ENCODE data around the gene SMARCA2. TPM values are rescaled to one million over a fixed set of nuclear protein-coding genes. Genes with fewer than 3 reads are reported as not detected.

The SMARCA2 gene
- total RNA-seq, 2 donors from 2014 or later: 118 to 177 TPM

DNA sequence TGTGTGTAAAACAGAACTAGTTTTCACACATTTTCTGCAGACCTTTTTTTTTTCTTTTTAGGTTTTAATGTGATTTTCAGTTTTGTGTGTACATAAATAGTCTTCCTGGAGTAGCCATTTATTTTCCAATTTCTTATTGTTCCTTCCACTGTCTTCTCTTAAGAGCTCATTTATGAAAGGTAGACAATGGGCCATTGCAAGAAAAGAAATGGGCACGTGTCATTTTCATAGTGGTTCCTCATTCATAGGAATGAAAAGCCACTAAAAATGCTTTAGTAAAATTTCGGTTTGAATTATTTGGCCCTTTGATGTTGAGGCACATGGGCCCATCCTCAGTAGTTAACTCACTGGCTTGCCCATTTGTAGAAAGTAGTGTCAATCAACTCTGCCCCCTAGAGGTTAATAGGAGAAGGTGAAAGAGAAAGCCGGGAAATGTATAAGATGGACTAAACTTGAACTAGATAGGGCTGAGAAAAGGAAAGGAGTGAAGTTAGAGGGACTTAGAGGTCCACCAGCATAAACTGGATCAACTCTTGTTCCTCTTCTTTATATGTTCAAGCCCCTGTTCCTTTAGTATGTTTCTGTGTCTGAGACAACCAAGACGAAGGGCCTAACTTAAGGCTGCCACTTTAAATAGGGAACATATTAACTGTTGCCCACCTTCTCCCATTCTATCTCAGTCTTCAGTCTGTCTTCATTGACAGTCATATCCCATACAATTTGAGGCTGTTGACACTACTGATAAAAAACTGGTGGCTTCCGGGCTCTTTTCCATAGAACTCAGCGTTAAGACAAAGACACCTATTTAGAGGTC is 72.6 kb downstream of the SMARCA2 start:
- ATAC-seq (ENCODE audit: insufficient number of reproducible peaks, low FRiP score, low read depth): no peak
- no peak overlapping the region for H3K4me3 ChIP-seq

DNA sequence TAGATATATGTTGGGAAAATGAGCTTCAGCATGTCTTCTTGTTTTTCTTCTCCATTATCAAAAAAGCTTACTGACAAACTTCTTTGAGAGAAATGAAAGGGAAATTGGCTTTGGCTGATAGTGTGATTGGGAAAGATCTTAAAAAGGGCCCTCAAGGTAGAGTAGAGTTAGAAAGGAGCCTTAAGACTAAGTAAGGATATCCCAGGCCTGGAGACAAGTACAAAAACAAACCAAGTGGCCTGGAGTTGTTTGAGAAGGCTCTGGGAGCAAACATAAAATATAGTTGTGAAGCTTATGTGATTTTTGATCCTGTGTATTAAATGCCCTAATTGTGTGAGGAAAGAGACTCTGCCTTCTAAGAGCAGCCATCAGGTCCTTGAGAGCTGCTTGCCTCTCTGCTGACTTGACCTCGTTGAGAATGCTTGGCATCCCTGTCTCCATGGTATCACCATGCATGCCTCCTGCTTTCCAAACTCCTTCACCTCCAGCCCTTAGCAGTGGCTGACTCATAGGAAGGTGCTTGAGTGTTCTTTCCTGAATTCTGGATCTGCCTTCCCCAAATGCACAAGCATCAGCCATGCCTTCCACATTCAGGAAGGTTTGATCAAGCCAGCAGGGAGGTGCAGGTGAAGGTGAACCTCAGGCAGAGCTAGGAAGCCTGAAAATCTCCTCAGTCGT is 78.9 kb downstream of the SMARCA2 start:
- H3K4me1 ChIP-seq (ENCODE audit: control insufficient read depth in 1 of 2, low read depth in 2 of 2): peaks cover 4 to 12% of the 10 kb centered on the region in 2 donors
- DNase-seq (ENCODE audit: low spot score) (peak; percentile 3), ATAC-seq (ENCODE audit: insufficient number of reproducible peaks, low FRiP score, low read depth) (no peak)
- TF ChIP-seq, protein P1, sequence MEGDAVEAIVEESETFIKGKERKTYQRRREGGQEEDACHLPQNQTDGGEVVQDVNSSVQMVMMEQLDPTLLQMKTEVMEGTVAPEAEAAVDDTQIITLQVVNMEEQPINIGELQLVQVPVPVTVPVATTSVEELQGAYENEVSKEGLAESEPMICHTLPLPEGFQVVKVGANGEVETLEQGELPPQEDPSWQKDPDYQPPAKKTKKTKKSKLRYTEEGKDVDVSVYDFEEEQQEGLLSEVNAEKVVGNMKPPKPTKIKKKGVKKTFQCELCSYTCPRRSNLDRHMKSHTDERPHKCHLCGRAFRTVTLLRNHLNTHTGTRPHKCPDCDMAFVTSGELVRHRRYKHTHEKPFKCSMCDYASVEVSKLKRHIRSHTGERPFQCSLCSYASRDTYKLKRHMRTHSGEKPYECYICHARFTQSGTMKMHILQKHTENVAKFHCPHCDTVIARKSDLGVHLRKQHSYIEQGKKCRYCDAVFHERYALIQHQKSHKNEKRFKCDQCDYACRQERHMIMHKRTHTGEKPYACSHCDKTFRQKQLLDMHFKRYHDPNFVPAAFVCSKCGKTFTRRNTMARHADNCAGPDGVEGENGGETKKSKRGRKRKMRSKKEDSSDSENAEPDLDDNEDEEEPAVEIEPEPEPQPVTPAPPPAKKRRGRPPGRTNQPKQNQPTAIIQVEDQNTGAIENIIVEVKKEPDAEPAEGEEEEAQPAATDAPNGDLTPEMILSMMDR (IDR thresholded peaks at IDR 0.05): no peak
- H3K9me3 ChIP-seq: no peaks in the 10 kb centered on the region
- H3K36me3 ChIP-seq: peaks cover 23% of the 10 kb centered on the region
- H3K27ac ChIP-seq: no peak overlapping the region
- no peak overlapping the region for H3K4me3 ChIP-seq
- H3K27me3 ChIP-seq (replicated peaks; ENCODE audit: insufficient read depth): no peaks in the 10 kb centered on the region

More for the DNA sequence above, 72.6 kb downstream of the SMARCA2 start:
- Histone ChIP-seq H3K27me3 (replicated peaks; ENCODE audit: insufficient read depth) (no peaks in the 10 kb centered on the region), H3K27ac (no peak overlapping the region), H3K4me1 (ENCODE audit: control insufficient read depth in 1 of 2, low read depth in 2 of 2) (peaks cover 9 to 20% of the 10 kb centered on the region in 2 donors), H3K36me3 (peaks cover 5% of the 10 kb centered on the region), H3K9me3 (no peaks in the 10 kb centered on the region)
- TF ChIP-seq, protein P1 (IDR thresholded peaks at IDR 0.05): peak; percentile 39
- DNase-seq (ENCODE audit: low spot score): no peak

DNA sequence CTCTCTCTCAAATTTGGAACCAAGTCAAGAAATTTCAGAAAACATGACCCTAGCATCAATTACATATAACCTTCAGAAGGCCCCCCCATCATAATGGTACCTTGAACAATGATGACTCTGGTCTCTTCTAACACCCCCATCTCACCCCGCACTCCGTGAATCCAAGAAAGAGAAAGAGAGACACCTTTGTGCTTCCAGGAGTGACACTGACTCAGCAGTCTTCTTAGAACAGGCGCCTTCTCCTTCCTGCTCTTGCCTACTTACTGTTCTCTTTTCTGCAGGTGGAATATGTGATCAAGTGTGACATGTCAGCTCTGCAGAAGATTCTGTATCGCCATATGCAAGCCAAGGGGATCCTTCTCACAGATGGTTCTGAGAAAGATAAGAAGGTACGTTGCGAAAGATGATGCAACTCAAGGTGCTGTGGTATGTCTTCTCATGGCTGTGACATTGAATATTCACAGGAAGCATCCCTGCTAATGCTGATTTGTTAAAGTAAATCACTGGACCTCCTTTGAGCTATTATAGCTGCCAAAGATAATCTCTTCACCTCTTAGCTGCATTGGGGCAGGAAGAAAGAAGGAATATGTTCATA is 81.3 kb downstream of the SMARCA2 start:
- H3K4me1 ChIP-seq (ENCODE audit: control insufficient read depth in 1 of 2, low read depth in 2 of 2): peaks cover 4 to 12% of the 10 kb centered on the region in 2 donors
- H3K27ac ChIP-seq: no peak overlapping the region
- no peak overlapping the region for H3K4me3 ChIP-seq
- ATAC-seq (ENCODE audit: insufficient number of reproducible peaks, low FRiP score, low read depth) (no peak), DNase-seq (ENCODE audit: low spot score) (no peak)
- no peaks in the 10 kb centered on the region for H3K27me3 ChIP-seq (replicated peaks; ENCODE audit: insufficient read depth)
- H3K9me3 ChIP-seq: no peaks in the 10 kb centered on the region
- peaks cover 34% of the 10 kb centered on the region for H3K36me3 ChIP-seq
- TF ChIP-seq, protein P1 (IDR thresholded peaks at IDR 0.05): no peak

DNA sequence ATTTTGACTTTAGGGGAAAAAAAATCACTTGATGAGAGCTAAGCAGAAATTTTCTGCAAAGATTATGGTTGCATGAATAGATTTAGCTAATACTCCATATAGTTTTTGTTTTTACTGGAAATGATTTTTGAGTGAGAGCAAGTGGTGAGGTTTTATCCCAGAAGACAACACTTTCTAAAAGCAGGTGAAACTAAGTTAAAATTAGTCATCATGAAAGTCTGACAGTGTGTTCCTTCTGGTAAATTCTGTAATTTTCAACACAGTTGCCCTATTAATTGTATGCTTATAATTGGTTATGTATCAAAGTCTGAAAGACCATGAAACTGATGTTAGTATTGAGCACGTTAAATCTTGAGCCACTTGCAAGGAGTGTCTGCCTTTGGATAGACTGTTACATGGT is 91.5 kb downstream of the SMARCA2 start:
- H3K4me3 ChIP-seq: no peak overlapping the region
- ATAC-seq (ENCODE audit: insufficient number of reproducible peaks, low FRiP score, low read depth): no peak
- peaks cover 0 to 6% of the 10 kb centered on the region in 2 donors for H3K4me1 ChIP-seq (ENCODE audit: control insufficient read depth in 1 of 2, low read depth in 2 of 2)
- peaks cover 32% of the 10 kb centered on the region for H3K36me3 ChIP-seq
- no peaks in the 10 kb centered on the region for H3K27me3 ChIP-seq (replicated peaks; ENCODE audit: insufficient read depth)
- no peak overlapping the region for H3K27ac ChIP-seq
- TF ChIP-seq, protein P1 (IDR thresholded peaks at IDR 0.05): no peak
- DNase-seq (ENCODE audit: low spot score): no peak
- H3K9me3 ChIP-seq: no peaks in the 10 kb centered on the region

DNA sequence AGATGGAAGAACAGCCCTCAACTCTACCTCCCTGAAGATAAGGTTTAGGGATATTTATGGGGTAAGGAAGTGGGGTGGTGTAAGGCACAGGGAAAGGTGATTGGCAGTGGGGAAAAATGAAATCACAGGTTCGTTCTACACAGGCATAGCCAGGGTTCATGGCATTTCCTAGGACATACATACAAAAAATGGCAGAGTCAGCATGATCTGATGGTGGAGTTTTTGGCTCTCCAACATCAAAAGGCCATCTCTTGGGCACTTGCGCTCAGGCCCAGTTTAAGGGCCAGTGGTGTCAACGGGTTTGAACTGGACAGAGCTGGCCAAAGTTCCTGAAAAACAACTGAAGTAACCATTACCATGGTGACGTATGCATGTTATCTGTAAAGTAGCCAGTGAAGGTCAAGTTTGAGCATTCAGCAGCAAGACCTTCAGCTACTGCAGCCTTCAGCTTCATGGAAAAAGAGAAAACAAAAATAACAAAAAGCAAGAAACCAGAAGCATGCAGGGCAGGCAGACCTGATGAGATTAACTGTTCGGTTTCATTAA is 92.8 kb downstream of the SMARCA2 start:
- ATAC-seq (ENCODE audit: insufficient number of reproducible peaks, low FRiP score, low read depth) (no peak), DNase-seq (ENCODE audit: low spot score) (no peak)
- Histone ChIP-seq H3K27ac (no peak overlapping the region), H3K36me3 (peaks cover 37% of the 10 kb centered on the region), H3K27me3 (replicated peaks; ENCODE audit: insufficient read depth) (no peaks in the 10 kb centered on the region), H3K9me3 (no peaks in the 10 kb centered on the region), H3K4me3 (no peak overlapping the region), H3K4me1 (ENCODE audit: control insufficient read depth in 1 of 2, low read depth in 2 of 2) (peaks cover 0 to 6% of the 10 kb centered on the region in 2 donors)
- TF ChIP-seq, protein P1 (IDR thresholded peaks at IDR 0.05): no peak
